DND-41 (cell line): ENCODE measurements around the gene CLK1.

Source experiments
- EZH2 ChIP-seq: IDR thresholded peaks from 3 replicates; pipeline ENCODE4 v1.6.1; 2012; ENCODE audit warnings: borderline replicate concordance, low read depth, mild to moderate bottlenecking, moderate library complexity, low read length, inconsistent platforms; ENCODE audit not compliant: severe bottlenecking
- TF ChIP-seq, protein P1 (sequence below): IDR thresholded peaks from 2 replicates; pipeline ENCODE4 v1.5.1; 2012; ENCODE audit warnings: borderline replicate concordance, low read length, moderate library complexity, mild to moderate bottlenecking; ENCODE audit not compliant: poor library complexity, severe bottlenecking; ENCODE audit errors: extremely low read depth

DNA sequence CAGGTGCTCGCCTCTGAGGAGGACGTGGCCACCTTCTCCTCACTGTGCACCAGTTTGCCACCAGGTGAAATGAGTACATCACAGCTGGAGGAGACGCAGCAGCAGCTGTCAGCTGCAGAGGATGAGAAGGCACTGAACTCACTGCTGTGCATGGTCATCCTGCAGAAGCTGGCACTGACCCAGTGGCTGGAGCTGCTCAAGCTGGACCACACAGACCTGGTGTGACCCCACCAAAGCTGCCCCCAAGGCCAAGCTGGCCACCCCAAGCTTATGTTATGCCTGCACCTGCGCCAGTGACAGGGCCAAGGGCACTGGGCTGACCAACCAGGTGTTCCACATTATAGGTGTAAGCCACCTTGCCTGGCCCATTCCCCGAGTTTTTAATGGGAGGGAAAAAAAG lies 19.3 kb downstream of the CLK1 start:
- TF ChIP-seq, protein P1, sequence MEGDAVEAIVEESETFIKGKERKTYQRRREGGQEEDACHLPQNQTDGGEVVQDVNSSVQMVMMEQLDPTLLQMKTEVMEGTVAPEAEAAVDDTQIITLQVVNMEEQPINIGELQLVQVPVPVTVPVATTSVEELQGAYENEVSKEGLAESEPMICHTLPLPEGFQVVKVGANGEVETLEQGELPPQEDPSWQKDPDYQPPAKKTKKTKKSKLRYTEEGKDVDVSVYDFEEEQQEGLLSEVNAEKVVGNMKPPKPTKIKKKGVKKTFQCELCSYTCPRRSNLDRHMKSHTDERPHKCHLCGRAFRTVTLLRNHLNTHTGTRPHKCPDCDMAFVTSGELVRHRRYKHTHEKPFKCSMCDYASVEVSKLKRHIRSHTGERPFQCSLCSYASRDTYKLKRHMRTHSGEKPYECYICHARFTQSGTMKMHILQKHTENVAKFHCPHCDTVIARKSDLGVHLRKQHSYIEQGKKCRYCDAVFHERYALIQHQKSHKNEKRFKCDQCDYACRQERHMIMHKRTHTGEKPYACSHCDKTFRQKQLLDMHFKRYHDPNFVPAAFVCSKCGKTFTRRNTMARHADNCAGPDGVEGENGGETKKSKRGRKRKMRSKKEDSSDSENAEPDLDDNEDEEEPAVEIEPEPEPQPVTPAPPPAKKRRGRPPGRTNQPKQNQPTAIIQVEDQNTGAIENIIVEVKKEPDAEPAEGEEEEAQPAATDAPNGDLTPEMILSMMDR = no peak
- no peak for TF ChIP-seq EZH2
